COLO829 (cell line): Measurements from ENCODE around the gene ITGB3BP.

Source experiments
- DNase-seq: peaks from one replicate; pipeline ENCODE4 v3.0.0; 2012; ENCODE audit warnings: low spot score

The ITGB3BP gene

DNA sequence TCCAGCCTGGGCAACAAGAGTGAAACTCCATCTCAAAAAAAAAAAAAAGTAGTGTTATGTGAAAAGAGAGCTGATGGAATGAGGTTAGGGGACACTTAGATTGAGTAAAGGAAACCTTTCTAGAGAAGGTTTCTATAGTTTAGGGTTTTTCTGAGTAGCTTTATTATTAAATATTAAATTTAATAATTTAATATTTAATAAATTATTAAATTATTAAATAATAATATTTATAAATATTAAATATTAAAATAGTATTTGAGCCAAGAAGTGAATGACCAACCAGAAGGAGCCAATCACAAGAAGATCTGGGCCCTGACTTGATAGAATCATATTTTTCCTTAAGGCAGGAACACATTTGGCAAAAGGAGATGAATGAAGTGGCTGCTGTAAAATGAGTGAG lies 104.9 kb downstream of the ITGB3BP start:
- no peak for DNase-seq

- DNase-seq: peak; percentile 59
Observed at GRCh38 chr1:63414691-63415365, 108.2 kb downstream of the ITGB3BP start.

- no peak for DNase-seq
Observed at GRCh38 chr1:63413394-63413793, 109.6 kb downstream of the ITGB3BP start.

GRCh38 chr1:63411066-63411465 lies 112.0 kb downstream of the ITGB3BP start:
- DNase-seq: no peak

- no peak for DNase-seq
Observed at GRCh38 chr1:63408331-63408730, 114.7 kb downstream of the ITGB3BP start.

DNA sequence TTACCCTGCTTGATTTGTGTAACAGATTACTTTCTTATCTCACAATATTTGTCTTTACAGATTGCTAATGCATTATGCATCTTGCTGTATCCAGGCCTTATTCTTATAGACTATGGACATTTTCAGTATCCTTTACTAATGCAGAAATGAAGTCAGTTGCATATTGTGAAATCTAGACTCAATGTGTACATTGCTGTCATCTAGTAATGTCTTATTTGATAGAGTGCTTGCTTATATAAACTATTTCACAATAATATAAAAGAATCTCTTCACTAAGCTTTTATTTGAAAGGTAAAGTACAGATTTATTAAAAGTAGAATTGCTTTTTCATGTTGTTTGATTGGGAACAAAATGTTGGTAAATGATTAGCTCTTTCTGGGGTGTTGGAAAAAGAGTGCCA lies 116.0 kb downstream of the ITGB3BP start:
- no peak for DNase-seq

- DNase-seq: no peak
Observed at GRCh38 chr1:63405987-63406386, 117.0 kb downstream of the ITGB3BP start.

GRCh38 chr1:63405021-63405420 lies 118.0 kb downstream of the ITGB3BP start:
- no peak for DNase-seq

GRCh38 chr1:63403386-63403785 lies 119.6 kb downstream of the ITGB3BP start:
- no peak for DNase-seq

DNA sequence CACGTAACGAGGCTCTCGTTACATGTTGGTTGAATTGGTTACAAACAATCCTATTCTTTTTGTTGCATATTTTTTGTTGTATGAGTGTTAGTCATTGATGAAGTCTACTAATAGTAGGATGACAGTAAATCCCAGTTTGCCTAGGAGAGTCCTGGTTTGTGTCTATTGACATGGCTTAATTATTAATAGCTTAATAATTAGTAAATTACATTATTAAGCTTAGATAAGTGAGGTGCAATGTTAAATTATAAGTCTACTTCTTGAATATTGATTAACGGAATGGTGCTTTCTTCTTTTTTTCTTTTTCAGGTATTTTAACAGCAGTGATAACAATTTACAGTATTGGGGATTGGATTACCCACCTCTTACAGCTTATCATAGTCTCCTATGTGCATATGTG lies 121.1 kb downstream of the ITGB3BP start:
- DNase-seq: no peak
